Right lobe of liver (tissue), 6 donors: ENCODE measurements around the gene PIAS1. TPM values are rescaled to one million over a fixed set of nuclear protein-coding genes. Genes with fewer than 3 reads are reported as not detected.
"Not testable (repeated sequence)": the region's sequence is repeated elsewhere in the genome, so short reads cannot be mapped to it uniquely, and the experiment has no call there.

Source experiments
- ATAC-seq, 4 donors: fragments of 200-7000 bp; cut with Tn5 transposase; one replicate each; pipeline ENCODE4 v1.9.1; 2020; ENCODE audit warnings: mild to moderate bottlenecking in 4 of 4, moderate library complexity in 4 of 4
- DNase-seq, 3 donors: peaks; one replicate each; pipeline ENCODE4 v3.0.0-alpha.2; 2020
- H3K27ac ChIP-seq, 3 donors: fragments of 200-600 bp; one replicate each; pipeline ENCODE4 v1.8.0; 2022
- H3K27me3 ChIP-seq, 2 donors: fragments of 200-600 bp; one replicate each; pipeline ENCODE4 v1.8.0; 2022
- H3K36me3 ChIP-seq, 4 donors: fragments of 200-600 bp; sonication (generic) in 1 of 4; one replicate each; pipeline versions ENCODE4 v1.5.1 to v1.8.0; 2017 to 2022; ENCODE audit warnings: control low read depth in 1 of 4
- H3K4me1 ChIP-seq, 4 donors: fragments of 200-600 bp; sonication (generic) in 1 of 4; one replicate each; pipeline versions ENCODE4 v1.5.1 to v1.8.0; 2017 to 2022; ENCODE audit warnings: control low read depth in 1 of 4
- H3K4me3 ChIP-seq, 3 donors: fragments of 200-600 bp; one replicate each; pipeline ENCODE4 v1.8.0; 2022
- H3K9me3 ChIP-seq, 4 donors: fragments of 200-600 bp; sonication (generic) in 1 of 4; one replicate each; pipeline versions ENCODE4 v1.5.1 to v1.8.0; 2017 to 2022; ENCODE audit warnings: control low read depth in 1 of 4
- CTCF ChIP-seq, 4 donors: fragments of 200-600 bp in 3 of 4; fragments of 450-650 bp in 1 of 4; IDR thresholded peaks; one replicate each; pipeline versions ENCODE4 v1.5.1 to v1.8.0; 2016 to 2022; ENCODE audit warnings: antibody characterized with exemption in 4 of 4, mild to moderate bottlenecking in 2 of 4
- POLR2A ChIP-seq: fragments of 450-650 bp; IDR thresholded peaks from one replicate; pipeline ENCODE4 v1.6.1; 2017; ENCODE audit warnings: antibody characterized with exemption, mild to moderate bottlenecking
- WGBS: methylation state at CpG from one replicate; pipeline ENCODE4 v1.1.6; 2018; ENCODE audit warnings: low coverage, low lambda C conversion rate; ENCODE audit not compliant: insufficient coverage; ENCODE audit errors: missing lambda C conversion rate; 5-methylcytosine and 5-hydroxymethylcytosine counted together
- intact Hi-C, 2 donors: fragments of 100-400 bp; cut with DNase I; formaldehyde crosslinking; loops; one replicate each; pipeline versions ENCODE4 v1.11.2 to v1.14.1; 2022
- long read RNA-seq: library from polyadenylated mRNA; unstranded; transcript quantifications from one replicate; pipeline ENCODE4 v2.0.0, GENCODE V29; 2019
- total RNA-seq, 6 experiments: library from RNA; depleted of rRNA in 2 of 6; stranded (reverse); fragments of >200 nt in 2 of 6; fragmentation: NEBNext Ultra II Directional in 3 of 6; extraction: Animal tissue kit (Norgen Biotek cat#: 25700) in 3 of 6; gene quantifications; one replicate each; pipeline versions ENCODE4 v1.1.0 to v1.2.4, GENCODE V29; 2016 to 2023
- donor health status: DM: no; HTN: yes; CAD: no.
- donor health status: DM: no; HTN: no; CAD: no.
- donor health status: DM: no; HTN: no; CAD: no.
- donor health status: DM: no; HTN: yes; CAD: no.
- donor health status: DM: no; HTN: yes; CAD: no.

Gene PIAS1
- 10 to 100 TPM in 5 of 6 experiments, 1 to 10 TPM in 1; 8.1 to 17.3 (median 13.1) TPM for total RNA-seq
- long read RNA-seq, full-length matches to known transcripts: 1 of 3 reads
- long read RNA-seq, partial matches to known transcripts: 0 of 3 reads
- long read RNA-seq, other reads (novel, unspliced or antisense): 2 of 3 reads

- no peaks in the 10 kb centered on the region for H3K27me3 ChIP-seq
- no peaks in the 10 kb centered on the region for H3K9me3 ChIP-seq
- peak; percentile 95 to 99 (median 97) for ATAC-seq
- peak within 1 kb of the TSS; percentile 85 to 91 (median 89) for H3K27ac ChIP-seq
- peak; percentile 97 to 99 (median 98) for DNase-seq
- peaks cover 0 to 18% (median 8%) of the 10 kb centered on the region in 4 donors for H3K4me1 ChIP-seq
- WGBS: 3% methylated on average over 24 of the region's 72 CpGs
- intact Hi-C loops: no loop called here
- H3K36me3 ChIP-seq: no peaks in the 10 kb centered on the region
- peak; percentile 87 for TF ChIP-seq POLR2A
- no peak for TF ChIP-seq CTCF (IDR thresholded peaks at IDR 0.05)
- H3K4me3 ChIP-seq: peak within 1 kb of the TSS; percentile 79 to 87 (median 82)
Measured at GRCh38 chr15:68053701-68054627, at the start of gene PIAS1. PIAS1 (plus strand) TSS chr15:68054315; CDS start chr15:68054327, 12 bp downstream.

DNA sequence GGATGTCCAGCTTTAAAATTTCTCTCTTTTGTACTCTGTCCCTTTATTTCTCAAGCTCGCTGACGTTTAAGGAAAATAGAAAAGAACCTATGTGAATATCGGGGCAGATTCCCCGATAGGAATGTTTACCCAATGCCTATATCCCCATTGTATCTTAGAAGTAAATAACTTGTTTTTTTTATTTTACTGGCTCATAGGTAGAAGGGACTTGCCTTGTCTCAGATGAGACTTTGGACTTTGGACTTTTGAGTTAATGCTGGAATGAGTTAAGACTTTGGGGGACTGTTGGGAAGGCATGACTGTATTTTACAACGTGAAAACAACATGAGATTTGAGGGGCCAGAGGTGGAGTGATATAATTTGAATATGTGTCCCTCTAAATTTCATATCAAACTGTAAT is 46.5 kb upstream of the PIAS1 start:
- intact Hi-C loops, DNase-seq, H3K4me3 ChIP-seq, H3K27ac ChIP-seq, H3K9me3 ChIP-seq, H3K36me3 ChIP-seq, H3K27me3 ChIP-seq, H3K4me1 ChIP-seq, ATAC-seq: not testable (repeated sequence)
- WGBS: 75% methylated on average over 5 of the region's 5 CpGs

GRCh38 chr15:68010361-68011153 is 43.6 kb upstream of the PIAS1 start:
- WGBS: 74% methylated on average over 13 of the region's 14 CpGs
- TF ChIP-seq POLR2A: no peak
- TF ChIP-seq CTCF (IDR thresholded peaks at IDR 0.05): no peak
- no peak for ATAC-seq
- intact Hi-C loops: no loop called here
- Histone ChIP-seq H3K4me3 (no peak overlapping the region), H3K9me3 (no peaks in the 10 kb centered on the region), H3K27me3 (no peaks in the 10 kb centered on the region), H3K4me1 (no peaks in the 10 kb centered on the region), H3K36me3 (no peaks in the 10 kb centered on the region), H3K27ac (no peak overlapping the region)
- DNase-seq: no peak

GRCh38 chr15:68012911-68013310 is 41.2 kb upstream of the PIAS1 start:
- no peak overlapping the region for H3K4me3 ChIP-seq
- intact Hi-C loops: no loop called here
- H3K27me3 ChIP-seq: no peaks in the 10 kb centered on the region
- H3K4me1 ChIP-seq: no peaks in the 10 kb centered on the region
- H3K27ac ChIP-seq: no peak overlapping the region
- TF ChIP-seq POLR2A: no peak
- no peak for TF ChIP-seq CTCF (IDR thresholded peaks at IDR 0.05)
- no peaks in the 10 kb centered on the region for H3K36me3 ChIP-seq
- DNase-seq: no peak
- no peak for ATAC-seq
- no peaks in the 10 kb centered on the region for H3K9me3 ChIP-seq
- 70% methylated on average over 1 of the region's 1 CpG for WGBS
